ENCODE data around the gene INSR. TPM values are rescaled to one million over a fixed set of nuclear protein-coding genes. Genes with fewer than 3 reads are reported as not detected.

Gene INSR
- total RNA-seq, 1 donor from 2014 or later: 27.3 TPM

DNA sequence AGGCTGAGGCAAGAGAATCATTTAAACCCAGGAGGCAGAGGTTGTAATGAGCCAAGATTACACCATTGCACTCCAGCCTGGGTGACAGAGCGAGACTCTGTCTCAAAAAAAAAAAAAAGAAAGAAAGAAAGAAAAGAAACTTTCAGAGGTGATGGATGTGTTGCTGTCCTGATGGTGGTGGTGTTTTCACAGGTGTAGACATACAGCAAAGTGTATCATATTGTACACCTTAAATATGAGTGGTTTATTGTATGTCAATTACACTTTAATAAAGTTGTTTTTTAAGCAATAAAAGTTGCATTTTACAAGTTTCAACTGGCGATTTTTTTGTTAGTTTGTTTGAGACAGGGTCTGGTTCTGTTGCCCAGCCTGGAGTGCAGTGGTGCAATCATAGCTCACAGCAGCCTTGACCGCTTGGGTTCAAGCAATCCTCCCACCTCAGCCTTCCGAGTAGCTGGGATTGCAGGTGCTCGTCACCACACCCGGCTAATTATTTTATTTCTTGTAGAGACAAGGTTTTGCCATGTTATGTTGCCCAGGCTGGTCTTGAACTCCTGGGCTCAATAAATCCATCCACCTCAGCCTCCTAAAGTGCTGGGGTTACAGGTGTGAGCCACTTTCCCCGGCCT is 13.5 kb upstream of the INSR start:
- Mint-ChIP-seq H3K27ac (ENCODE audit: unreplicated experiment) (no peak overlapping the region), H3K27me3 (ENCODE audit: unreplicated experiment) (peaks cover 6% of the 10 kb centered on the region), H3K9me3 (ENCODE audit: unreplicated experiment) (no peaks in the 10 kb centered on the region), H3K36me3 (ENCODE audit: unreplicated experiment) (no peaks in the 10 kb centered on the region), H3K4me3 (ENCODE audit: unreplicated experiment) (no peak overlapping the region), H3K4me1 (ENCODE audit: unreplicated experiment) (no peaks in the 10 kb centered on the region)
- DNase-seq (ENCODE audit: extremely low spot score, unreplicated experiment): no peak
- TF ChIP-seq, protein P1, sequence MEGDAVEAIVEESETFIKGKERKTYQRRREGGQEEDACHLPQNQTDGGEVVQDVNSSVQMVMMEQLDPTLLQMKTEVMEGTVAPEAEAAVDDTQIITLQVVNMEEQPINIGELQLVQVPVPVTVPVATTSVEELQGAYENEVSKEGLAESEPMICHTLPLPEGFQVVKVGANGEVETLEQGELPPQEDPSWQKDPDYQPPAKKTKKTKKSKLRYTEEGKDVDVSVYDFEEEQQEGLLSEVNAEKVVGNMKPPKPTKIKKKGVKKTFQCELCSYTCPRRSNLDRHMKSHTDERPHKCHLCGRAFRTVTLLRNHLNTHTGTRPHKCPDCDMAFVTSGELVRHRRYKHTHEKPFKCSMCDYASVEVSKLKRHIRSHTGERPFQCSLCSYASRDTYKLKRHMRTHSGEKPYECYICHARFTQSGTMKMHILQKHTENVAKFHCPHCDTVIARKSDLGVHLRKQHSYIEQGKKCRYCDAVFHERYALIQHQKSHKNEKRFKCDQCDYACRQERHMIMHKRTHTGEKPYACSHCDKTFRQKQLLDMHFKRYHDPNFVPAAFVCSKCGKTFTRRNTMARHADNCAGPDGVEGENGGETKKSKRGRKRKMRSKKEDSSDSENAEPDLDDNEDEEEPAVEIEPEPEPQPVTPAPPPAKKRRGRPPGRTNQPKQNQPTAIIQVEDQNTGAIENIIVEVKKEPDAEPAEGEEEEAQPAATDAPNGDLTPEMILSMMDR (IDR thresholded peaks at IDR 0.05): no peak

DNA sequence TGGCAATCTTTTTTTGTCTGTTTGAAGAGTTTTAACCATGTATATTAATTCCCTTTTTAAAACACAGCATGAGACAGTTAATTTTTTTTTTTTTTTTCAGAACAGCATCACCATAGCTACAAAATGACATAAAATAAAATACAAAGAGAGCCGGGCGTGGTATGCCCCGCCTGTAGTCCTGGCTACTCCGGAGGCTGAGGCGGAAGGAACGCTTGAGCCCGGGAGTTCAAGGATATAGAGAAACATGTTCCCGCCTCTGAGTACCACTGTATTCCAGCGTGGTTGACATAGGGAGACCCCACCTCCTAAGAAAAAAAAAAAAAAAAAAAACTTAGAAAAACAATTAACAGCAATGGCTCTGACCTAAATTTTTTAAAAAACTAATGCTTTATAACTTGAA is 10.0 kb upstream of the INSR start:
- Mint-ChIP-seq H3K9me3 (ENCODE audit: unreplicated experiment) (no peaks in the 10 kb centered on the region), H3K36me3 (ENCODE audit: unreplicated experiment) (no peaks in the 10 kb centered on the region), H3K27ac (ENCODE audit: unreplicated experiment) (no peak overlapping the region), H3K4me1 (ENCODE audit: unreplicated experiment) (no peaks in the 10 kb centered on the region), H3K4me3 (ENCODE audit: unreplicated experiment) (no peak overlapping the region), H3K27me3 (ENCODE audit: unreplicated experiment) (peaks cover 12% of the 10 kb centered on the region)
- TF ChIP-seq, protein P1 (IDR thresholded peaks at IDR 0.05): no peak
- no peak for DNase-seq (ENCODE audit: extremely low spot score, unreplicated experiment)

DNA sequence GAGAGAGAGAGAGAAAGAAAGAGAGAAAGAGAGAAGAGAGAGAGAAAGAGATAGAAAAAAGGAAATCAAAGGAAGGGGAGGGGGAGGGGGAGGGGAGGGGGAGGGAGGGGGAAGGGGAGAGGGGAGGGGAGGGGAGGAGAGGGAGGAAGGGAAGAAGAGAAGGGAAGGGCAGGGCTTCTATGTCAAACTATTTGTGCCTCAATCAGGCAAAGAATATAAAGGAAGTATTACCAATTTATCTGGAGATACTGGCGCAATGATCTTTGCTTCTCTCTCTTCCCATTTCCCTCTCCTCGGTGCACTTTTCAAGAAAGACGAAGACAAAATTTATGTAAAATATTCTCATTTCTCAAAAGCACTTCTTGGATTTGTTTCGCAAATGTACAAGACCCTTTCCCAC is 9.3 kb upstream of the INSR start:
- peaks cover 13% of the 10 kb centered on the region for H3K27me3 Mint-ChIP-seq (ENCODE audit: unreplicated experiment)
- no peak for DNase-seq (ENCODE audit: extremely low spot score, unreplicated experiment)
- H3K9me3 Mint-ChIP-seq (ENCODE audit: unreplicated experiment): no peaks in the 10 kb centered on the region
- H3K36me3 Mint-ChIP-seq (ENCODE audit: unreplicated experiment): no peaks in the 10 kb centered on the region
- TF ChIP-seq, protein P1 (IDR thresholded peaks at IDR 0.05): no peak
- no peak overlapping the region for H3K27ac Mint-ChIP-seq (ENCODE audit: unreplicated experiment)
- no peak overlapping the region for H3K4me3 Mint-ChIP-seq (ENCODE audit: unreplicated experiment)
- H3K4me1 Mint-ChIP-seq (ENCODE audit: unreplicated experiment): no peaks in the 10 kb centered on the region

DNA sequence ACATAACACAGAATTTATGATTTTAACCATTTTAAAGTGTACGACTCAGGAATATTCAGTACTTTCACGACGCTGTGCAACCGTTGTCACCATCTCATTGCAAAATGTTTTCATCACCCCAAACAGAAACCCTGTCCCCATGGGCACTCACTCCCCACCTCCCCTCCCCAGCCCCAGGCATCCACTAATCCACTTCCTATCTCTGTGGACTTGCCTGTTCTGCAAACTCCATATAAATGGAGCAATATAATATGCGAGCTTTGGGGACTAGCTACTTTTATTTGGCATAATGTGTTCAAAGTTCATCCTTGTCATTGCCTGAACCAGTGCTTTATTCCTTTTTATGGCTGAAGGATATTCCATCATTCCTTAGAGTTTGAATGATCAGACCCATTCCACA is 7.3 kb upstream of the INSR start:
- DNase-seq (ENCODE audit: extremely low spot score, unreplicated experiment): no peak

DNA sequence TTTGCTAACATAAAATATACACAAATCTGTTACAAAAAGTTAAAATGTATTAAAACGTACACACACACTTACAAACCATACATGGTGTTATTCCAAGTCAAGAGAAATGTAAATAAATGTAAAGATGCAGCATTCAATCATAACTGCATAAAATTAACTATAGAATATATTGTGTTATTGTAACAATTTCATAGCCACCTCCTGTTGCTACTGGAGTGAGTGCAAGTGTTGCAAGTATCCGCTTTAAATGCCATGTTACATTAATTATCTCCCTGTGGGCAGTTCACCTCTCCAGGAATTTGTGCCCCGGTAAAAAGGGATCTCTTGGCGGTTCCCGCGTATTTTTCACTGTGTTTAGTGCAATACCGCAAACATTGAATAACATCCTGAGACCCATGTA is 3.5 kb upstream of the INSR start:
- H3K27ac Mint-ChIP-seq (ENCODE audit: unreplicated experiment): no peak overlapping the region
- DNase-seq (ENCODE audit: extremely low spot score, unreplicated experiment): no peak
- peaks cover 24% of the 10 kb centered on the region for H3K27me3 Mint-ChIP-seq (ENCODE audit: unreplicated experiment)
- H3K4me1 Mint-ChIP-seq (ENCODE audit: unreplicated experiment): peaks cover 10% of the 10 kb centered on the region
- H3K36me3 Mint-ChIP-seq (ENCODE audit: unreplicated experiment): no peaks in the 10 kb centered on the region
- H3K4me3 Mint-ChIP-seq (ENCODE audit: unreplicated experiment): no peak overlapping the region
- no peaks in the 10 kb centered on the region for H3K9me3 Mint-ChIP-seq (ENCODE audit: unreplicated experiment)
- TF ChIP-seq, protein P1 (IDR thresholded peaks at IDR 0.05): no peak

More for the DNA sequence above, 7.3 kb upstream of the INSR start:
- TF ChIP-seq, protein P1 (IDR thresholded peaks at IDR 0.05): no peak
- Mint-ChIP-seq H3K36me3 (ENCODE audit: unreplicated experiment) (no peaks in the 10 kb centered on the region), H3K27me3 (ENCODE audit: unreplicated experiment) (peaks cover 19% of the 10 kb centered on the region), H3K9me3 (ENCODE audit: unreplicated experiment) (no peaks in the 10 kb centered on the region), H3K4me3 (ENCODE audit: unreplicated experiment) (no peak overlapping the region), H3K27ac (ENCODE audit: unreplicated experiment) (no peak overlapping the region), H3K4me1 (ENCODE audit: unreplicated experiment) (no peaks in the 10 kb centered on the region)

Data from osteocyte (in vitro differentiated cells).